Measurements from ENCODE around the gene RIPK4. TPM values are rescaled to one million over a fixed set of nuclear protein-coding genes. Genes with fewer than 3 reads are reported as not detected.
A peak's percentile ranks its signal among the peaks of the same experiment; 100 is the strongest.

RIPK4 gene
- total RNA-seq, 1 donor from 2014 or later = 2.9 TPM

GRCh38 chr21:41769111-41769510 lies 2.3 kb upstream of the RIPK4 start:
- peaks cover 15% of the 10 kb centered on the region for H3K27me3 Mint-ChIP-seq (ENCODE audit: unreplicated experiment)
- peaks cover 4% of the 10 kb centered on the region for H3K36me3 Mint-ChIP-seq (ENCODE audit: unreplicated experiment)
- DNase-seq = no peak
- no peak overlapping the region for H3K27ac Mint-ChIP-seq (ENCODE audit: unreplicated experiment)
- H3K4me1 Mint-ChIP-seq (ENCODE audit: low read depth, unreplicated experiment) = peaks cover 20% of the 10 kb centered on the region
- peaks cover 2% of the 10 kb centered on the region for H3K9me3 Mint-ChIP-seq (ENCODE audit: unreplicated experiment)
- H3K4me3 Mint-ChIP-seq (ENCODE audit: unreplicated experiment) = peak overlapping the region; percentile 57
- no peak for TF ChIP-seq CTCF (IDR thresholded peaks at IDR 0.05; ENCODE audit: partially characterized antibody, unreplicated experiment)

- H3K4me1 Mint-ChIP-seq (ENCODE audit: low read depth, unreplicated experiment) = peaks cover 21% of the 10 kb centered on the region
- H3K4me3 Mint-ChIP-seq (ENCODE audit: unreplicated experiment) = peak overlapping the region; percentile 57
- peaks cover 2% of the 10 kb centered on the region for H3K9me3 Mint-ChIP-seq (ENCODE audit: unreplicated experiment)
- peaks cover 15% of the 10 kb centered on the region for H3K27me3 Mint-ChIP-seq (ENCODE audit: unreplicated experiment)
- H3K36me3 Mint-ChIP-seq (ENCODE audit: unreplicated experiment) = peaks cover 4% of the 10 kb centered on the region
- TF ChIP-seq CTCF (IDR thresholded peaks at IDR 0.05; ENCODE audit: partially characterized antibody, unreplicated experiment) = no peak
- no peak for DNase-seq
- no peak overlapping the region for H3K27ac Mint-ChIP-seq (ENCODE audit: unreplicated experiment)
Measured at GRCh38 chr21:41768437-41769042, 1.7 kb upstream of the RIPK4 start.

- no peak for DNase-seq
- Mint-ChIP-seq H3K4me3 (ENCODE audit: unreplicated experiment) (peak overlapping the region; percentile 89), H3K4me1 (ENCODE audit: low read depth, unreplicated experiment) (peaks cover 26% of the 10 kb centered on the region), H3K9me3 (ENCODE audit: unreplicated experiment) (peaks cover 2% of the 10 kb centered on the region), H3K27ac (ENCODE audit: unreplicated experiment) (no peak overlapping the region), H3K36me3 (ENCODE audit: unreplicated experiment) (peaks cover 4% of the 10 kb centered on the region), H3K27me3 (ENCODE audit: unreplicated experiment) (peaks cover 15% of the 10 kb centered on the region)
- TF ChIP-seq CTCF (IDR thresholded peaks at IDR 0.05; ENCODE audit: partially characterized antibody, unreplicated experiment) = no peak
Measured at GRCh38 chr21:41767606-41768436, 969 bp upstream of the RIPK4 start.

- Mint-ChIP-seq H3K9me3 (ENCODE audit: unreplicated experiment) (peaks cover 2% of the 10 kb centered on the region), H3K27ac (ENCODE audit: unreplicated experiment) (no peak overlapping the region), H3K4me1 (ENCODE audit: low read depth, unreplicated experiment) (peaks cover 37% of the 10 kb centered on the region), H3K36me3 (ENCODE audit: unreplicated experiment) (peaks cover 4% of the 10 kb centered on the region), H3K4me3 (ENCODE audit: unreplicated experiment) (peak overlapping the region; percentile 77), H3K27me3 (ENCODE audit: unreplicated experiment) (peaks cover 19% of the 10 kb centered on the region)
- no peak for DNase-seq
- TF ChIP-seq CTCF (IDR thresholded peaks at IDR 0.05; ENCODE audit: partially characterized antibody, unreplicated experiment) = no peak
Measured at GRCh38 chr21:41765973-41766882, 624 bp downstream of the RIPK4 start.

All from glutamatergic neuron (in vitro differentiated cells).